ENCODE data around the gene CYP4F8.

GRCh38 chr19:15642807-15643206 lies 27.8 kb downstream of the CYP4F8 start:
- TF ChIP-seq CTCF (IDR thresholded peaks at IDR 0.05) = no peak
- TF ChIP-seq POLR2A (IDR thresholded peaks at IDR 0.05) = no peak
- no peak for TF ChIP-seq POLR2AphosphoS5 (IDR thresholded peaks at IDR 0.05; ENCODE audit: insufficient read depth in 1 of 2, low read depth in 1 of 2)

Data from vagina (tissue), 2 donors.